HG03175 (cell line): Measurements from ENCODE around the gene CYP17A1.
A peak's percentile ranks its signal among the peaks of the same experiment; 100 is the strongest.

Experiments used
- ATAC-seq: cut with Tn5 transposase; IDR thresholded peaks from one replicate; pipeline ENCODE4 v1.9.1; 2021; ENCODE audit warnings: mild to moderate bottlenecking, moderate library complexity; ENCODE audit not compliant: unreplicated experiment

The CYP17A1 gene

DNA sequence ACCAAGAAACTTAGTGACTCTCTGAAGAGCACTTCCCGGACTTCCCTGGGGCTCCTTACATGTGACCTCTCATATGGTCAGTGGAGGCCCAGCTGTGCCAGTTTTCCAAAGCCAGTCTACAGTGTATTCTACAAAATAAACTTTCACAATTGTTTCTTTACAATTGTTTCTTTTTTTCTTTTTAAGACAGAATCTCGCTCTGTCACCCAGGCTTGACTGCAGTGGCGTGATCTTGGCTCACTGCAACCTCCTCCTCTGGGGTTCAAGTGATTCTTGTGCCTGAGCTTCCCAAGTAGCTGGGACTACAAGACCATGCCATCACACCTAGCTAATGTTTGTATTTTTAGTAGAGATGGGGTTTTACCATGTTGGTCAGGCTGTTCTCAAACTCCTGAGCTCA lies 25.9 kb downstream of the CYP17A1 start:
- no peak for ATAC-seq

DNA sequence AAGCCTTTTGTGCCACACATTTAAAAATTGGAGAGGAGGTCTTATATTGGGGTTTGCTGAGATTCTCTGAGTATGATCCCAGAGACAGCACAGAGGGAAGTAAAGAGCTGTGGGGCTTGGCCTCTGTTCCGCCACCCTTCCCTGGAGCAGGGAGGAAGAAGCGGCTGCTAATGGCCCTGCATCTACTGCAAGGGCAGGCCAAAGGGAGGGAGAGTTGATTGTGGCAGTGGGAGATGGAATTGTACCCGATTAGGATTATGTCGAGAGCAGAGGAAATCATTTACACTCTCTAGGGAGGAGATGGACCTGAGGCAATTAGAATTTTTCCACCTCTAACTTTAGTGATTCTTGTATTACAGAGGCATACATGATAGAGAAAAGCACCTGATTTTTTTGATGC lies 28.8 kb downstream of the CYP17A1 start:
- ATAC-seq: no peak

- no peak for ATAC-seq
Observed at GRCh38 chr10:102804382-102805055, 32.7 kb downstream of the CYP17A1 start.

DNA sequence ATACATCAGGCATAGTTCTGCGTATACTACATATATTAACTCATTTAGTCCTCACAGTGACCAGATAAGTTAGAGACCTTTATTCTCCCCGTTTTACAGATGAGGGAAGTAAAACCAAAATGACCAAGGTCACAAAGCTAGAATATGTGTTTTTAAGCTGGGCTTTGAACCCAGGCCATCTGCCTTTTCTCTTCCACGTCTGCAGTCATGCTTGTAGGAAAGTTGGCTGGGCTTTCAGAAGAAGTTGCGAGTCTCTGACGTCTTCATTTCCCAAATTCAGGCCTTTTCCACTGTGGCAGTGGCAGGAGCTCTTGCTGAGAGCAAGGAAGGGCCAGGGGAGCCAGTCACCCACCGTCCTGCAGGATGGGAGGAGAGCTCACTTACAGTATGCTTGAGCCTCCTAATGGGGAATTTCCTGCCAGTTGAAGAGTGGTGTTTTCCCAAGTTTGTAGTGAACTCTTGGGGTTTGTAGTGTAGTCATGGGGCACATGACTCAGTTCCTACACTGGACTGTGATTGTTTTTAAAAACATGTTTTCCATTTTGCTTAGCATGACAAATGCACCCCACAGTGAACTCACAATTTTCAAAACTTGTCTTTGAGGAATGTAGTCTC lies 34.2 kb downstream of the CYP17A1 start:
- no peak for ATAC-seq

- no peak for ATAC-seq
Observed at GRCh38 chr10:102801978-102802377, 35.2 kb downstream of the CYP17A1 start.

DNA sequence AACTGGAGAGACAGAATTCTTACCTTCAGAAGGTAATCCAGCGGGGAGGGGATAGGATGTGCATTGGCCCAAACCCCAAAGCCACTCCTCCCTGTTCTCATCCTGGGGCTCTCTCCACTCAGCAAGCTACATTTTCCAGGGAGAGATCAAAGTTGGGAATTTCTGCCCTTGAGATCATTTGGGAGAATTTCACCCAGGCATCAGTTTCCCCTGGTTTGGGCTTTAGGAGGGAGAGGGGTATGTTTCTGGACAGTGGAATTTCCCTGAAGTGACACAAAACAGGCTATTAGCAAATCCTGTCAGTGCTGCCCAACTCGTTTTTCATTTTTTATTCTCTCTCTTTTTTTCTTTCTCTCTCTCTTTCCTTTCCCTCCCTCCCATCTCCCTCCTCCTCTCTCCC lies 35.7 kb downstream of the CYP17A1 start:
- no peak for ATAC-seq

DNA sequence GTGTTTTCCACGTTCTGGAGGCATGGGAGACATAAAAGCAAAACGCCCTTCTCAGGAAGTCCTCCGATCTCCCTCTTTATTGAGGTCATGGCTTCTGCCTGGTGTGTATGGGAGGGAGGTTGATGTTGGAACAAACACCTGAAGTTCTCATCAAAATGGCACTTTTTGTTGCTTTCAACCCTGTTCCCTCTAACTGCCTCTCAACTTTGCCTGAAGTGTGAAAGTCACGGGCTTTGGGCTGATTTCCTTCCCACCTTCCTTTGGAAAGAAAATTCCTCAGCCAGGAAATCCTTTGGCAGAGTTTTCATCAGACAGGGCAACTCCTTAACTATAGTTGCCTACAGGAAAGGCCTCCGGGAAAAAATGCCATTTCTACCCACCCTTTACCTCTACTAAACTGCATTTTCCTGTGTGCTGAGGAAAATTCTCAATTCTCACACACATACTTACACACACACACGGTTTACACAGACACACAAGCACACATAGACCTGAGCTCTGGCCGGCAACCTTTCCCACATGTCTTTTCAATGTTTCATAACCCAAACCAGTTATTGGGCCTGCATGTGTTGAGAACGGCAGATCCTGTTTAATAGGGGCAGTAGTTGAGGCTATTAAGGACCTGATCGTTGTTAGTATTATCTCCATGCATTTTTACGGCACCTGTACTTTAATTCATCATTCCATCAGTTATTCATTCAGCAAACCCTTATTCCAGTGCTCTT lies 36.4 kb downstream of the CYP17A1 start:
- ATAC-seq: no peak

- ATAC-seq: no peak
Observed at GRCh38 chr10:102799691-102800471, 37.3 kb downstream of the CYP17A1 start.

DNA sequence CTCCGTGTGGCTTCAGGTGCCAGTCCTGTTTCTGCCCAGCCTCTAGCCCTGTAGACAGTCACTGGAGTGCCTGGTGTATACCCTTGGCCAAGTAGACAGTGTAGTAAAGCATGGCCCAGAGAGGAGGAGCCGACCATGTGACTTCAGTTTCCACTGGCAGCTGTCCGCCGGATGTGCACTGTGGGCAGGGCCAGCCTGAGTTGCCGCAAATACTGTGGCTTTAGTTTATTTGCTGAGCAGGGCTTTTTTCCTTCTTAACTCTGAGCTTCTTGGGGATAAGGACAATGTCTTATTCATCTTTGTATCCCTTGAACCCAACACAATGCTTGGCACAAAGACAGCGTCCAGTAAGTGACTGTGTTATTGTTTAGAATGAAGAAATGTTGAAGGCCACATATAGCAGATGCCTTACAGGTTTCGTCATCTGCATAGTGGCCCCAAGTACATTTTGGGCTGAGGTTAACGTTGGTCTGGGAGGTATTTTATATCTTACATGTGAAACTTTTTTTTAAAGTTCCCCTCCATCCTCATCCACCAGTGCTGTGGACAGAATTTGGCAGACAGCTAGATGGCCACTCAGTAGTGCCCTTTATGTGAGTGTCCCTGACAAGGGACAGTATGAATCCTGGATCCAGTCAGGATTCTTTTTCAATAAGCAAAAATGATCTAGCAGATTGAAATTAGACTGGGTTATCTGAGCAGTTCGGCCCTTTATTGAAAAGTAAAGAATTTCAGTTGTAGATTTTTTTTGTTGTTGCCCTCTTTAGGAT lies 40.6 kb downstream of the CYP17A1 start:
- ATAC-seq: peak; percentile 98

- ATAC-seq: peak; percentile 22
Observed at GRCh38 chr10:102795453-102796406, 41.5 kb downstream of the CYP17A1 start.

- no peak for ATAC-seq
Observed at GRCh38 chr10:102791754-102792395, 45.3 kb downstream of the CYP17A1 start.

GRCh38 chr10:102785818-102786217 lies 51.4 kb downstream of the CYP17A1 start:
- no peak for ATAC-seq

- ATAC-seq: no peak
Observed at GRCh38 chr10:102783568-102783967, 53.6 kb downstream of the CYP17A1 start.

- no peak for ATAC-seq
Observed at GRCh38 chr10:102782673-102783551, 54.3 kb downstream of the CYP17A1 start.

DNA sequence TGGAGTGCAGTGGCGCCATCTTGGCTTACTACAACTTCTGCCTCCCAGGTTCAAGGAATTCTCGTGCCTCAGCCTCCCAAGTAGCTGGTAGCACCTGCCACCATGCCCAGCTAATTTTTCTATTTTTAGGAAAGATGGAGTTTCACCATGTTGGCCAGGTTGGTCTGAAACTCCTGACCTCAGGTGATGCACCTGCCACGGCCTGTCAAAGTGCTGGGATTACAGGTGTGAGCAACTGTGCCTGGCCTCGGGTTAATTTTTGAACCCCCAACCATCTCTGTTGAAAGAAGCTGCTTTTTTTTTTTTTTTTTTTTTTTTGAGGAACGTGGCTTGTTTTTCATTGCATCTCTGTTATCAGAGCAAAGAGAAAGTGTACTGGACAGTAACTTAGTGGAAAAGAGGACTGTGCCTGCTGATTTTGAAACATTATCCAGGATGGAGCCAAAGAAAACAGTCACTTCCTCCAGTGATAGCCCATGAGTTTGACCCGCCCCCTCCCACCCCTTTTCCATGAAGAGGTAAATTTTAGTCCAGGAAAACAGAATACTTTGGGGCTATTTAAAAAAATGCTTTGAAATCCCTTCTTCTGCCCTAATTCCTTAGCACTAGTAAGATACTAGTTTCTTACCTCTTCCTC lies 55.2 kb downstream of the CYP17A1 start:
- ATAC-seq: no peak

- no peak for ATAC-seq
Observed at GRCh38 chr10:102781090-102781920, 55.9 kb downstream of the CYP17A1 start.
